ENCODE measurements around the gene HOXC11. TPM values are rescaled to one million over a fixed set of nuclear protein-coding genes. Genes with fewer than 3 reads are reported as not detected.

Gene HOXC11
- total and polyA plus RNA-seq, 10 of the 15 experiments (the other 5 are each of a cell fraction or from before 2014, with no cell fraction given) = not detected

GRCh38 chr12:53992377-53992889, 19.5 kb downstream of the HOXC11 start:
- TF ChIP-seq ZNF384 (IDR thresholded peaks at IDR 0.05; ENCODE audit: borderline replicate concordance, low read depth, low read length) (no peak), SP1 (IDR thresholded peaks at IDR 0.05; ENCODE audit: low read depth, low read length) (no peak), ZBTB33 (IDR thresholded peaks at IDR 0.05) (no peak), ZNF687 (IDR thresholded peaks at IDR 0.05) (no peak), YBX1 (IDR thresholded peaks at IDR 0.05) (no peak), SREBF1 (IDR thresholded peaks at IDR 0.05; ENCODE audit: low read length) (no peak)
- no peaks in the 10 kb centered on the region for H3K9me3 ChIP-seq (replicated peaks; ENCODE audit: control insufficient read depth, insufficient read depth, low read length)
- ChIA-PET CTCF (interaction anchor here (0.9 to 2.8 kb wide), 9 partner anchors 11 to 387 kb away, joined by 3 to 10 read pairs (median 3); no protein-coding TSS in a partner anchor), RAD21 (ENCODE audit: unreplicated experiment) (interaction anchor here (0.6 to 2.1 kb wide), 3 partner anchors 17 to 214 kb away, joined by 3 to 7 read pairs (median 3); partner anchors contain the start of gene HOXC8), SMC1A (ENCODE audit: uncharacterized antibody, unreplicated experiment) (interaction anchor here (0.6 to 1.4 kb wide), 5 partner anchors 11 to 293 kb away, joined by 3 to 5 read pairs (median 3); no protein-coding TSS in a partner anchor), POLR2A (interaction anchor here (0.6 to 0.7 kb wide), 2 partner anchors 88 to 400 kb away, joined by 3 to 9 read pairs; no protein-coding TSS in a partner anchor)
- no peak for DNase-seq (ENCODE audit: low read depth, low spot score)
- peaks cover 3% of the 10 kb centered on the region; the same call in 1 of the 2 replicates for H4K20me1 ChIP-seq (ENCODE audit: control insufficient read depth, insufficient read depth)
- peaks cover 29 to 55% of the 10 kb centered on the region in 2 experiments for H3K27me3 ChIP-seq (replicated peaks in 1 of 2; ENCODE audit: control insufficient read depth in 2 of 2, insufficient read depth in 2 of 2, low read length in 1 of 2)
- ATAC-seq = no peak
- 20% methylated on average over 7 of the region's 7 CpGs for WGBS (ENCODE audit: insufficient coverage, insufficient replicate concordance, low lambda C conversion rate, missing lambda C conversion rate)
- no peaks in the 10 kb centered on the region for H3K36me3 ChIP-seq (ENCODE audit: control insufficient read depth in 2 of 2, insufficient read depth in 2 of 2, low read length in 1 of 2)
- in situ Hi-C loops (cut with MboI) = no loop called here
- no peak for FAIRE-seq
- no peak overlapping the region for H3K4me2 ChIP-seq (ENCODE audit: control insufficient read depth, insufficient read depth)
- H3K4me3 ChIP-seq = no peak overlapping the region
- H2AFZ ChIP-seq (ENCODE audit: control insufficient read depth, low read depth, low read length) = no peak overlapping the region
- BruUV-seq (replicated peaks) = no TSS peak
- H3K79me2 ChIP-seq (ENCODE audit: control insufficient read depth, insufficient read depth, low read length) = no peaks in the 10 kb centered on the region
- H3K9ac ChIP-seq (ENCODE audit: control insufficient read depth, insufficient read depth, low read length) = no peak overlapping the region
- H3K27ac ChIP-seq (ENCODE audit: control insufficient read depth, insufficient read depth) = no peak overlapping the region
- intact Hi-C loops (cut with micrococcal nuclease; ENCODE audit: unreplicated experiment) = no loop called here
- H3K4me1 ChIP-seq (ENCODE audit: control insufficient read depth, insufficient read depth, low read length) = peaks cover 14% of the 10 kb centered on the region

All from GM12878 (cell line).